ENCODE results near the gene RGPD5. TPM values are rescaled to one million over a fixed set of nuclear protein-coding genes. Genes with fewer than 3 reads are reported as not detected.
"Not testable (repeated sequence)": the region's sequence is repeated elsewhere in the genome, so short reads cannot be mapped to it uniquely, and the experiment has no call there.

Gene RGPD5
- total and polyA plus RNA-seq, 2 donors (not counting 1 experiment from before 2014, with no cell fraction given), result 9.6 to 34.5 TPM

DNA sequence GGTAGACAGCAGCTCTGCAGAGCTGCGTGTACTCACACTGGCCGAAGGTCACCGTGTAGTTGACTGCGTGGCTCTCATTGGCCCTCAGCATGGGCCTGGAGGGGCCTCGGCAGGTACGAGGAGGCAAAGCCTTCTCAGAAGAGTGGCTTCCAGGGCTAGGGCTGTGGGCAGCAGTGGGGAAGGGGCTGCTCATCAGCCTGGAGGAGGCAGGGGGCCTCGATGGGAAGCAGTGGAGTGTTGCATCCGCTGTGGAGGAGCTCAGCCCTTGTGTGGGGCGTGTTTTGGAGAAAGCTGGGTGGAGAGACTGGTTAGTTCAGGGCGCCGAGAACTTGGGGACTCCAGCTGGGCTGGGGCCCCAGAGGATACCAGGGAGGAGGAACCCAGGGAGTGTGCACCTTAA lies 28.0 kb upstream of the RGPD5 start:
- not testable (repeated sequence) for H3K9ac ChIP-seq (ENCODE audit: insufficient read depth, low read length); H3K79me2 ChIP-seq (ENCODE audit: control insufficient read depth, insufficient read depth, low read length); H3K36me3 ChIP-seq (ENCODE audit: control insufficient read depth, insufficient read depth, low read length); H3K4me2 ChIP-seq (ENCODE audit: extremely low read depth, insufficient read depth, low read length); H3K4me3 ChIP-seq (replicated peaks in 1 of 4; ENCODE audit: control extremely low read depth in 1 of 4, insufficient read depth in 1 of 4, low read depth in 3 of 4, low read length in 4 of 4); H3K27ac ChIP-seq (ENCODE audit: insufficient read depth, low read length); DNase-seq (ENCODE audit: low read depth in 2 of 2); H2AFZ ChIP-seq (ENCODE audit: low read length); H4K20me1 ChIP-seq (ENCODE audit: control insufficient read depth, extremely low read depth, insufficient read depth, low read length); H3K27me3 ChIP-seq (ENCODE audit: control insufficient read depth, insufficient read depth, low read length); H3K4me1 ChIP-seq (ENCODE audit: control insufficient read depth, extremely low read depth, insufficient read depth, low read length); H3K9me3 ChIP-seq (ENCODE audit: control insufficient read depth, insufficient read depth, low read depth, low read length)

GRCh38 chr2:109766886-109767578 lies 27.1 kb upstream of the RGPD5 start:
- H4K20me1 ChIP-seq (ENCODE audit: control insufficient read depth, extremely low read depth, insufficient read depth, low read length); H3K9me3 ChIP-seq (ENCODE audit: control insufficient read depth, insufficient read depth, low read depth, low read length); H3K27ac ChIP-seq (ENCODE audit: insufficient read depth, low read length); H3K4me3 ChIP-seq (replicated peaks in 1 of 4; ENCODE audit: control extremely low read depth in 1 of 4, insufficient read depth in 1 of 4, low read depth in 3 of 4, low read length in 4 of 4); H3K4me1 ChIP-seq (ENCODE audit: control insufficient read depth, extremely low read depth, insufficient read depth, low read length); H3K9ac ChIP-seq (ENCODE audit: insufficient read depth, low read length); H3K4me2 ChIP-seq (ENCODE audit: extremely low read depth, insufficient read depth, low read length); H3K36me3 ChIP-seq (ENCODE audit: control insufficient read depth, insufficient read depth, low read length); H3K79me2 ChIP-seq (ENCODE audit: control insufficient read depth, insufficient read depth, low read length); H3K27me3 ChIP-seq (ENCODE audit: control insufficient read depth, insufficient read depth, low read length); H2AFZ ChIP-seq (ENCODE audit: low read length); DNase-seq (ENCODE audit: low read depth in 2 of 2): not testable (repeated sequence)

GRCh38 chr2:109768934-109769333 lies 25.2 kb upstream of the RGPD5 start:
- not testable (repeated sequence) for H3K4me3 ChIP-seq (replicated peaks in 1 of 4; ENCODE audit: control extremely low read depth in 1 of 4, insufficient read depth in 1 of 4, low read depth in 3 of 4, low read length in 4 of 4); H3K9me3 ChIP-seq (ENCODE audit: control insufficient read depth, insufficient read depth, low read depth, low read length); H3K4me2 ChIP-seq (ENCODE audit: extremely low read depth, insufficient read depth, low read length); H3K36me3 ChIP-seq (ENCODE audit: control insufficient read depth, insufficient read depth, low read length); H3K4me1 ChIP-seq (ENCODE audit: control insufficient read depth, extremely low read depth, insufficient read depth, low read length); H3K9ac ChIP-seq (ENCODE audit: insufficient read depth, low read length); H4K20me1 ChIP-seq (ENCODE audit: control insufficient read depth, extremely low read depth, insufficient read depth, low read length); H3K79me2 ChIP-seq (ENCODE audit: control insufficient read depth, insufficient read depth, low read length); H2AFZ ChIP-seq (ENCODE audit: low read length); DNase-seq (ENCODE audit: low read depth in 2 of 2); H3K27me3 ChIP-seq (ENCODE audit: control insufficient read depth, insufficient read depth, low read length); H3K27ac ChIP-seq (ENCODE audit: insufficient read depth, low read length)

DNA sequence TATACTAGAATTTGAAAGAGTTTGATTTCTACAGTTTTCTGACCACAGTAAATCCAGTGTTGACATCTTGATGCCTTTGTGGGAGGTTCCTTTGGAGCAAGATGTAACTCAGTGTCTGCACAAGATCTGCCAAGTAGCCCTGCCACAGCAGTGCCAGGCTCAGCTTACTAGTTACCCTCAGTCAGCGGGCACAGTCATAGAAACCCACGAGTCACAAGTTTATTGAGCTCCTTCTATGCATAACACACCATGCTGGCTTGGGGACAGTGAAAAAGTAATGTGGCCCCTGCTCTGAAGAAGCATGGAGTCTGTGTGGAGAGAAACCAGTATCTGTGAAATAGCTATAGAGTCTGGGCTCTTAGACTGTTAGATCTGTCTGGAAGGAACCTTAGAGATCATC lies 15.0 kb upstream of the RGPD5 start:
- not testable (repeated sequence) for H3K4me3 ChIP-seq (replicated peaks in 1 of 4; ENCODE audit: control extremely low read depth in 1 of 4, insufficient read depth in 1 of 4, low read depth in 3 of 4, low read length in 4 of 4); H3K27ac ChIP-seq (ENCODE audit: insufficient read depth, low read length); H3K27me3 ChIP-seq (ENCODE audit: control insufficient read depth, insufficient read depth, low read length); H3K9ac ChIP-seq (ENCODE audit: insufficient read depth, low read length); H3K36me3 ChIP-seq (ENCODE audit: control insufficient read depth, insufficient read depth, low read length); H3K9me3 ChIP-seq (ENCODE audit: control insufficient read depth, insufficient read depth, low read depth, low read length); H3K4me2 ChIP-seq (ENCODE audit: extremely low read depth, insufficient read depth, low read length); H3K79me2 ChIP-seq (ENCODE audit: control insufficient read depth, insufficient read depth, low read length); H3K4me1 ChIP-seq (ENCODE audit: control insufficient read depth, extremely low read depth, insufficient read depth, low read length); DNase-seq (ENCODE audit: low read depth in 2 of 2); H2AFZ ChIP-seq (ENCODE audit: low read length); H4K20me1 ChIP-seq (ENCODE audit: control insufficient read depth, extremely low read depth, insufficient read depth, low read length)

- not testable (repeated sequence) for H3K27me3 ChIP-seq (ENCODE audit: control insufficient read depth, insufficient read depth, low read length); H3K27ac ChIP-seq (ENCODE audit: insufficient read depth, low read length); H4K20me1 ChIP-seq (ENCODE audit: control insufficient read depth, extremely low read depth, insufficient read depth, low read length); H3K79me2 ChIP-seq (ENCODE audit: control insufficient read depth, insufficient read depth, low read length); H3K4me3 ChIP-seq (replicated peaks in 1 of 4; ENCODE audit: control extremely low read depth in 1 of 4, insufficient read depth in 1 of 4, low read depth in 3 of 4, low read length in 4 of 4); DNase-seq (ENCODE audit: low read depth in 2 of 2); H3K4me1 ChIP-seq (ENCODE audit: control insufficient read depth, extremely low read depth, insufficient read depth, low read length); H3K36me3 ChIP-seq (ENCODE audit: control insufficient read depth, insufficient read depth, low read length); H3K9me3 ChIP-seq (ENCODE audit: control insufficient read depth, insufficient read depth, low read depth, low read length); H2AFZ ChIP-seq (ENCODE audit: low read length); H3K4me2 ChIP-seq (ENCODE audit: extremely low read depth, insufficient read depth, low read length); H3K9ac ChIP-seq (ENCODE audit: insufficient read depth, low read length)
These were observed 12.8 kb upstream of the RGPD5 start for GRCh38 chr2:109781147-109781816.

GRCh38 chr2:109782446-109782993 lies 11.6 kb upstream of the RGPD5 start:
- not testable (repeated sequence) for H3K36me3 ChIP-seq (ENCODE audit: control insufficient read depth, insufficient read depth, low read length); H4K20me1 ChIP-seq (ENCODE audit: control insufficient read depth, extremely low read depth, insufficient read depth, low read length); H3K4me3 ChIP-seq (replicated peaks in 1 of 4; ENCODE audit: control extremely low read depth in 1 of 4, insufficient read depth in 1 of 4, low read depth in 3 of 4, low read length in 4 of 4); H3K27ac ChIP-seq (ENCODE audit: insufficient read depth, low read length); H3K4me1 ChIP-seq (ENCODE audit: control insufficient read depth, extremely low read depth, insufficient read depth, low read length); H3K27me3 ChIP-seq (ENCODE audit: control insufficient read depth, insufficient read depth, low read length); H3K79me2 ChIP-seq (ENCODE audit: control insufficient read depth, insufficient read depth, low read length); H3K4me2 ChIP-seq (ENCODE audit: extremely low read depth, insufficient read depth, low read length); H3K9me3 ChIP-seq (ENCODE audit: control insufficient read depth, insufficient read depth, low read depth, low read length); DNase-seq (ENCODE audit: low read depth in 2 of 2); H3K9ac ChIP-seq (ENCODE audit: insufficient read depth, low read length); H2AFZ ChIP-seq (ENCODE audit: low read length)
